NCI-H2107 treated with DMSO at 0.1 percent for 48 hours (cell line): ENCODE results near the gene CHD6.

ENCODE experiments used
- DNase-seq: peaks from one replicate; lab custom pipeline; 2025; ENCODE audit not compliant: unreplicated experiment; lab: John Stamatoyannopoulos, UW

Gene CHD6

GRCh38 chr20:41405436-41405835 lies 212.7 kb downstream of the CHD6 start:
- no peak for DNase-seq

- no peak for DNase-seq
These were observed 214.6 kb downstream of the CHD6 start for GRCh38 chr20:41403604-41404003.

- DNase-seq = no peak
These were observed 219.8 kb downstream of the CHD6 start for GRCh38 chr20:41398408-41398807.

GRCh38 chr20:41395667-41396664 lies 222.2 kb downstream of the CHD6 start:
- peak; percentile 3 for DNase-seq

GRCh38 chr20:41394931-41395666 lies 223.1 kb downstream of the CHD6 start:
- DNase-seq = no peak

GRCh38 chr20:41394081-41394480 lies 224.1 kb downstream of the CHD6 start:
- DNase-seq = no peak

GRCh38 chr20:41393705-41394066 lies 224.5 kb downstream of the CHD6 start:
- no peak for DNase-seq

- no peak for DNase-seq
These were observed 225.1 kb downstream of the CHD6 start for GRCh38 chr20:41392871-41393704.

GRCh38 chr20:41392295-41392694 lies 225.9 kb downstream of the CHD6 start:
- DNase-seq = no peak

GRCh38 chr20:41391587-41392001 lies 226.6 kb downstream of the CHD6 start:
- no peak for DNase-seq

GRCh38 chr20:41390889-41391288 lies 227.3 kb downstream of the CHD6 start:
- no peak for DNase-seq

- no peak for DNase-seq
These were observed 230.7 kb downstream of the CHD6 start for GRCh38 chr20:41387444-41387851.

GRCh38 chr20:41386502-41387427 lies 231.4 kb downstream of the CHD6 start:
- no peak for DNase-seq

- no peak for DNase-seq
These were observed 235.3 kb downstream of the CHD6 start for GRCh38 chr20:41382791-41383305.

GRCh38 chr20:41380551-41381193 lies 237.5 kb downstream of the CHD6 start:
- no peak for DNase-seq

GRCh38 chr20:41379551-41379950 lies 238.6 kb downstream of the CHD6 start:
- DNase-seq = no peak

GRCh38 chr20:41377275-41377674 lies 240.9 kb downstream of the CHD6 start:
- DNase-seq = no peak

GRCh38 chr20:41376349-41376748 lies 241.8 kb downstream of the CHD6 start:
- DNase-seq = no peak

GRCh38 chr20:41375846-41376245 lies 242.3 kb downstream of the CHD6 start:
- no peak for DNase-seq
